GM19240 (cell line): Measurements from ENCODE around the gene IQCC.
A peak's percentile ranks its signal among the peaks of the same experiment; 100 is the strongest.

Experiments
- DNase-seq: peaks from one replicate; pipeline ENCODE4 v3.0.0; 2011; ENCODE audit warnings: low spot score; ENCODE audit not compliant: insufficient read length

The IQCC gene

DNA sequence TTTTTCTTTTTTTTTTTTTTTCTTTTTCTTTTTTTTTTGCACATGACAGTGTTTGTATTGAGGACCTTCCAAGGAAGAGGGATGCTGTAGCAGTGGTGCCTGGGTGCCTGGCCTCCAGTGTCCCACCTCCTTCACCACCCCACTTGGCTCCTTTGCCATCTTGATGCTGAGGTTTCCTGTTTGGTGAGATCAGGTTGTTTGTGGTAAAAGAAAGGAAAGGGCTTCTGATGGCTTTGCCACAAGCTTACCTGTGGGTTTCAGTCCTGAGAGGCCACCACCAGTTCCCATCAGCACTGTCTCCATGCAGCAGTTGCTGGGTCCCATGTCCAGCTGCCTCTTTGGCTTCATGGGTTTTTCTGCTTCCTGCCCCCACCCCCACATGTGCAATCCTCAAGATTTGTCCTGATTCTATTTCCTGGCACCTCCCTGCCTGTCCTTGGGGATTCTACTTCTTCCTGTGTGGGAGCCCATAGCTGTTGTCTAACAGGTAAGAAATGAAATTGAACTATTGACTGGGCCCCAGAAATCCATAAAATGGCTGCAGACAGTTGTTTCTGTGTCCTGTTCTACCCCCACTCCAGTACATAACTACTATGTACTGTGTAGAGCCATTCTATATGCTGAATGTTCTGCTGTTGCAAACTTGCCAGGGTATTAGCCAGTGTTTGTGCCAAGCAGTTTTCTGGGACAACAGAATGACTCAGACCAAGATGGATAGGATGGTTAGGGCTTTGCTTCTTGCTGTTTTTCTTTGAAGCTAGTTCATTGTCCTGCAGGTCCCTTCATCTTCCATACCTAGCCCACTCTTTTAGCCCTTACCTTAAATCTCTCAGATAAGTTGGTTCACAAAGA is 9.3 kb upstream of the IQCC start:
- no peak for DNase-seq

- no peak for DNase-seq
Measured at GRCh38 chr1:32197074-32197473, 8.4 kb upstream of the IQCC start.

DNA sequence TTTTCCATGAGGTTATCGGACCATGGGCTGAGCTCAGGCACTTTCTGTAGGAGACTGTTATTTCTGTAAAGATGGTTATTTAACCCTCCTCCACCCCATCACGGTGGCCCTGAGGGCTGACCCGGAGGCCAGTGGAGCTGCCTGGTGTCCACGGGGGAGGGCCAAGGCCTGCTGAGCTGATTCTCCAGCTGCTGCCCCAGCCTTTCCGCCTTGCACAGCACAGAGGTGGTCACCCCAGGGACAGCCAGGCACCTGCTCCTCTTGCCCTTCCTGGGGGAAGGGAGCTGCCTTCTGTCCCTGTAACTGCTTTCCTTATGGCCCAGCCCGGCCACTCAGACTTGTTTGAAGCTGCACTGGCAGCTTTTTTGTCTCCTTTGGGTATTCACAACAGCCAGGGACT is 7.6 kb upstream of the IQCC start:
- no peak for DNase-seq

DNA sequence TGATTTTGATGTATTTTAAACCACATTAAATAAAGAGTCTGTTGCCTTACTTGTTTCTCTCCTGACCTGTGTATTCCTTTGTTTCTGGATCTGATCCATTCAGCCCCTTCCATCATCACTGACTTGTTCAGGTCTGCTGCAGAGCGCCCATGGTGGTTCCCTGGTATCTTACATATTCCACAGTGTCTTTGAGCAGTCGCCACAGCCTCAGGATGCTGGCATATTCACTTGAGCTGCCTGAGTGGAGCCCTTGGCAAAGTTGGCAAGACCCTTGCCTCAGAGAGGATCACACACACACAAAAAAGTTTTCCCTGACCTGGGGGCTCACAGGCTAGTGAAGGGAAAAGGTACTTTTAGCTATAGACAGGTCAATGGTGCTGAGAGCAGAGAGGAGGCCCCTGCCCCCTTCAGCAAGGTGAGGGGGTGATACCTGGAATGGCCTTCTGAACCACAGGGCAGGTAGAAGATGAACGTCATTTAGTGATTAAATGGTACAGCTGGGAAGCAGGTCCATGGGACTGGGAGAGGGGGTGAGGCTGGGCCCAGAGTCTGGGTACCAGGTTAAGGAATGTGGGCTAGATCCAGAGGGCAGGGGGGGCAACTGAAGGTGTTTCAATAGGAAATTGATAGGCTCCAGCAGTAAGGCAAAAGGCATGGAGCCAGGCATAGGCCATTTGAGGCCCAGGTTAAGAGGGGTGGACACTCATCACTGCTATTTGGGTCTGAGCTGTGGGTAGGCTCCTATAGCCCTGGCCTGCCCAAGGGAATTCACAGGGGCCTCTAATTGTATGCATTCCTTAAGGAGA is 7.0 kb upstream of the IQCC start:
- no peak for DNase-seq

DNA sequence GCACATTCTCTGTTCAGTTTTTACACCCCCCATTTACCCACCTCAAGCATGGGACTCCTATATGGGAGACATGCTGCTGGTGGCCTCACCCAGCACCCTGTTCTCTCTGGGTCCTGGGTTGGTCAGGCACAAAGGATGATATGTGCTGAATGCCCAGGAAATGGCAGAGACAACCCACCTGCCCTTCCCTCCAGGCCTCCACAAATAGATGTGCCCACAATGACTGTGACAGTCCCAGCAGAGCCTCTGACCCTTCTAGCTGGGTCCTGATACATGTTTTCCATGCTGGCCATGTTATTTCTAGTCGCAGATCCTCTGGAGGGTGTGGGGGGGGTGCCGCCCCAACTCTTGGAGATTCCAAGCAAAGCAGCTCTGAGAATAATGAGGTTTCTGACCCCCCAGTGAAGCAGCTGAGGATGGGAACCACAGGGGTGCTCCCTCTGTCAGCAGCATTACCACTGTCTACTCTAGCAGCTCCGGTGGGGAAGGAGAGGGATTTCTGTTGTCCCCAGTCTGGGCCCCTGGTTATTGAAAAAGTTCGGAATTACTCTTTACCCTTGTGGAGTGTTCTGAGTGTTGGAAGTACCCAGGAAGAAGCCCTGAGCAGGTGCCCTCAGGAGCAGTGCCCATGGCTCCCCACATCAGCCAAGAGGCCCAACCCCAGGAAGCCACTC is 6.3 kb upstream of the IQCC start:
- DNase-seq, result no peak

- no peak for DNase-seq
Measured at GRCh38 chr1:32199717-32200072, 5.8 kb upstream of the IQCC start.

GRCh38 chr1:32200226-32201010 is 5.1 kb upstream of the IQCC start, which contains the start of gene CCDC28B:
Gene CCDC28B (plus strand): TSS chr1:32200595. CDS start chr1:32201936, 1,341 bp downstream.
- DNase-seq, result no peak

DNA sequence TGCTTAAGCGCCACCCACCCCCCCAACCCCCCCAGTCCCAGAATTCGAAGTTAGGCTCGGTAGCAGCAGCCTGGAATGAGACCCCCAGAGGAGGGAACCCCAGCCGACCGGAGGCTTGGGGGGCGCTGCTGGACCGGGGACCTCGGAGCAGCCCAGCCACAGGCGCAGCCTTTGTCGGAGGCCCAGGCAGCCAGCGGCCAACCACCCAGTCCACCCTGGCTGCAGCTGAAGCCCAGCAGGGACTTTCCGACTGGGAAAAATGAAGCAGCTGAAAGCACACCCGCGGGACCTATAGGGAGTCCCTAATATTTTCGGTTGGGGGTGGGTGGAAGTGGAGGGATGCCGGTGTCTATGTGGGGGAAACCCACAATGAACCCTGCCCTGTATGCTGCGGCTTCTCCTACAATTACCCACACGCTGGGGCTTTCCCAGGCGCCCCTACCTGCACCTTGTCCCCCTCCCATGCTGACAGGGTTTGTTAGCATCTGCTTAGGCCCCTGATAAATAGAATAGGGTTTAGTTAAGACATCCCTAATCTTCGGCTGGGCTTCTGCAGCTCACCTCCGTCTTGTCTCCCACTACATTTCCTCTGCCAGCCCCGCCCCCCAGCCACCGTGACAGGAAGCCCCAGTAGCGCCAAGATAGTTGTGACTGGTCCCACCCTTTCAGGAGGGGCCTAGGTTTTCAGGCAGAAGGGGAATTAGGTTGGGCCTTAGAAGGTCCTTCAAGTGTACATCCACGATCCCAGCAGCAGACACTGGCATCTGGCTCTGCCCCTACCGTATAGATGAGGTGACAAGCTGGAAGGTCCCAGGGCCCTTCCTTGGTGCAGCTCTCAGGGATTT is 4.2 kb upstream of the IQCC start:
- no peak for DNase-seq

DNA sequence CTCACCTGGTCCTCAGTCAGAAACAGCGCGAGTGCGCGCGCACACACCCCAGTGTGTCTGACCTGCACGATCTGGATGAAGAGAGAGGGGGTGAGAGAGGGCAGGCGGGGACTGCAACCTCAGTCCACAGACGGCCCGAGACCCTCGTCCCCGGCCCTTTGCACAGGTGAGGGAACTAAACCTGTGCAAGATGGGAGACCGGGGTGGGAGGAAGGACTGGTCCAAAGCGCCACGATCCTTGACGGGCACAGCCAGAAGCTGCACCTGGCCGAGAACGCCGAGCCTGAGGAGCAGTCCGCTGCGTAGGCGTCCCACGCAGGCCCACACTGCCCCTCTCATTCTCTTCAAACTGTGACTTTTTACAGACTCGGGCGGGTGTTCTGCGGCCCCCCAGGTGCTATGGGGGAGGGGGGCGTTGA is 519 bp upstream of the IQCC start:
- no peak for DNase-seq

GRCh38 chr1:32208469-32208868 is 3.0 kb downstream of the IQCC start:
- no peak for DNase-seq

- no peak for DNase-seq
Measured at GRCh38 chr1:32208891-32209328, 3.4 kb downstream of the IQCC start, which contains the start of gene DCDC2B. Gene DCDC2B (plus strand): TSS chr1:32209089. CDS start chr1:32209094, 5 bp downstream.

GRCh38 chr1:32215629-32216480 is 10.4 kb downstream of the IQCC start:
- peak; percentile 50 for DNase-seq

GRCh38 chr1:32216566-32216965 is 11.1 kb downstream of the IQCC start:
- DNase-seq, result no peak

GRCh38 chr1:32219022-32219421 is 13.6 kb downstream of the IQCC start:
- no peak for DNase-seq

- DNase-seq, result no peak
Measured at GRCh38 chr1:32220746-32221580, 15.5 kb downstream of the IQCC start.

GRCh38 chr1:32221581-32221979 is 16.1 kb downstream of the IQCC start:
- DNase-seq, result no peak

DNA sequence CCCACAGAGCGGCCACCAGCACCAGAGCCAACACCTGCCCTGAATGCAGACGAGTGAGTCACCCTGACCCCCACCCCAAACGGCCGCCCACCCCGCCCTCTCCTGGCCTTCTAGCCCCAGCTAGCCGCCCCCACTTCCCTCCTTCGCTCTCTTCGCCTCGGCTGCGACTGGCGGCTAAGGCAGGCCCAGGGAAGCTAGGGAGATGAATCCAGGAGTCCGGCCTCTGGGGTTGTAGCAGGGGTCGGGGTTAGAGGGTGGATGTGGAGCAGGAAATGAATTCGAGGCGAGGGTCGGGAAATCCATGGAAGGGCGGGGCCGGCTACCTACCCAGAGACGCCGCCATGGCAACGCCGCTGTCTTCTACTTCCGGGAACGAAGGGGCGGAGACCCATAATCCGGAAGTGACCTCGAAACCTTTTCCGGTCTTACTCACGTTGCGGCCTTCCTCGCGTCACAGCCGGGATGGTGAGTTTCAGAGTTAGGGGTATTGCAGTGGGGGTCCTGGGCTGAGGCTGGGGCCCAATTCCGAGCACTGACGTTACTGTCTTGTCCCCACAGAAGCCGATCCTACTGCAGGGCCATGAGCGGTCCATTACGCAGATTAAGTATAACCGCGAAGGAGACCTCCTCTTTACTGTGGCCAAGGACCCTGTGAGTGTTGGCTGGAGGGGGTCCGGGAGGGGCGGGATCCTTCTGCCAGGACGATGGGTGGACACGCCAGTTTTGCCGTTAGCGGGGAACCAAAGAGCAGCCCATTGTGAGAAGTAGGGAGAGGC is 16.7 kb downstream of the IQCC start, which contains the start of the genes EIF3I and TMEM234:
EIF3I (plus strand) TSS at position 428 of the 776 bp plus-strand sequence; CDS start at position 463, 35 bp downstream.
TMEM234 (minus strand) TSS at position 374 of the 776 bp plus-strand sequence; CDS start at position 343, 31 bp downstream.
- DNase-seq, result peak; percentile 96
